Spleen (tissue), 11 donors: ENCODE measurements around the gene ATP6V1C2. TPM values are rescaled to one million over a fixed set of nuclear protein-coding genes. Genes with fewer than 3 reads are reported as not detected.
A peak's percentile ranks its signal among the peaks of the same experiment; 100 is the strongest.

Experiments used
- DNase-seq: peaks from one replicate; pipeline ENCODE4 v3.0.0-alpha.2; 2020
- H3K27ac ChIP-seq, 8 donors: fragments of 200-600 bp; sonication (generic) in 7 of 8; 1 replicate in 4 of 8; 2 replicates in 4 of 8; pipeline versions ENCODE4 v1.5.0 to v1.8.0; 2016 to 2021; ENCODE audit warnings: inconsistent platforms in 4 of 8, mild to moderate bottlenecking in 4 of 8, moderate library complexity in 1 of 8
- H3K27me3 ChIP-seq, 7 donors: fragments of 200-600 bp; sonication (generic) in 6 of 7; replicated peaks in 1 of 7; 1 replicate in 4 of 7; 2 replicates in 3 of 7; pipeline versions ENCODE4 v1.5.0 to v1.8.0; 2016 to 2021; ENCODE audit warnings: inconsistent platforms in 3 of 7, mild to moderate bottlenecking in 1 of 7
- H3K36me3 ChIP-seq, 6 donors: fragments of 200-600 bp; sonication (generic) in 5 of 6; 1 replicate in 4 of 6; 2 replicates in 2 of 6; pipeline versions ENCODE4 v1.5.0 to v1.8.0; 2016 to 2021; ENCODE audit warnings: inconsistent platforms in 2 of 6
- H3K4me1 ChIP-seq, 6 donors: fragments of 200-600 bp; sonication (generic) in 5 of 6; 1 replicate in 3 of 6; 2 replicates in 3 of 6; pipeline versions ENCODE4 v1.5.0 to v1.8.0; 2016 to 2021; ENCODE audit warnings: inconsistent platforms in 3 of 6
- H3K4me3 ChIP-seq, 8 donors: fragments of 200-600 bp; sonication (generic) in 7 of 8; 1 replicate in 4 of 8; 2 replicates in 4 of 8; pipeline versions ENCODE4 v1.5.0 to v1.8.0; 2016 to 2021; ENCODE audit warnings: inconsistent platforms in 4 of 8, mild to moderate bottlenecking in 4 of 8, moderate library complexity in 2 of 8
- H3K9me3 ChIP-seq, 8 donors: fragments of 200-600 bp; sonication (generic) in 7 of 8; 1 replicate in 4 of 8; 2 replicates in 4 of 8; pipeline versions ENCODE4 v1.5.0 to v1.8.0; 2016 to 2021; ENCODE audit warnings: inconsistent platforms in 4 of 8
- POLR2A ChIP-seq, 3 donors: fragments of 450-650 bp; IDR thresholded peaks; one replicate each; pipeline ENCODE4 v1.5.1; 2017; ENCODE audit warnings: antibody characterized with exemption in 3 of 3, mild to moderate bottlenecking in 1 of 3
- POLR2AphosphoS5 ChIP-seq, 3 donors: sonication (generic); formaldehyde crosslinking; IDR thresholded peaks; one replicate each; pipeline ENCODE4 v1.5.1; 2017; ENCODE audit warnings: antibody characterized with exemption in 3 of 3
- WGBS, 5 donors: extraction: QIAGEN DNeasy Blood & Tissue Kit in 3 of 5; methylation state at CpG; one replicate each; pipeline versions ENCODE4 v1.1.5 to v1.1.7; 2013 to 2018; 5-methylcytosine and 5-hydroxymethylcytosine counted together
- intact Hi-C: fragments of 100-400 bp; cut with DNase I; formaldehyde crosslinking; loops from one replicate; pipeline ENCODE4 v1.15.0; 2023; ENCODE audit warnings: low total_unique reads
- polyA plus RNA-seq, 3 donors: library from polyadenylated mRNA; stranded (reverse); fragments of 200-250 nt; gene quantifications; one replicate each; pipeline ENCODE4 v1.2.1, GENCODE V29; 2013
- total RNA-seq, 7 donors: library from RNA; depleted of rRNA in 3 of 7; stranded (reverse); fragments of >200 nt in 3 of 7; fragmentation: NEBNext Ultra II Directional in 4 of 7; extraction: Animal tissue kit (Norgen Biotek cat#: 25700) in 4 of 7; gene quantifications; one replicate each; pipeline versions ENCODE4 v1.1.0 to v1.2.1, GENCODE V29; 2016 to 2021
- TF ChIP-seq, protein P1 (sequence below), 11 experiments: fragments of 200-600 bp in 7 of 11; fragments of 450-650 bp in 4 of 11; sonication (generic) in 4 of 11; IDR thresholded peaks in 8 of 11; conservative IDR thresholded peaks in 3 of 11; 1 replicate in 7 of 11; 2 replicates in 4 of 11; pipeline versions ENCODE4 v1.4.0 to v1.8.0; 2016 to 2021; ENCODE audit warnings: antibody characterized with exemption in 11 of 11, inconsistent platforms in 4 of 11, mild to moderate bottlenecking in 1 of 11
- donor health status: healthy with polysubstance abuse.
- donor health status: DM: no; HTN: no; CAD: no; lungs with moderate emphysema.
- donor health status: DM: no; HTN: no; CAD: no.
- donor health status: Bipolar disorder and iron deficiency.
- donor health status: healthy.
- donor health status: DM: no; HTN: no; CAD: no.
- donor health status: DM: yes; HTN: yes; CAD: no.

ATP6V1C2 gene
- total and polyA plus RNA-seq, 10 donors = 0.23 to 9.2 (median 0.54) TPM; not detected in 3

DNA sequence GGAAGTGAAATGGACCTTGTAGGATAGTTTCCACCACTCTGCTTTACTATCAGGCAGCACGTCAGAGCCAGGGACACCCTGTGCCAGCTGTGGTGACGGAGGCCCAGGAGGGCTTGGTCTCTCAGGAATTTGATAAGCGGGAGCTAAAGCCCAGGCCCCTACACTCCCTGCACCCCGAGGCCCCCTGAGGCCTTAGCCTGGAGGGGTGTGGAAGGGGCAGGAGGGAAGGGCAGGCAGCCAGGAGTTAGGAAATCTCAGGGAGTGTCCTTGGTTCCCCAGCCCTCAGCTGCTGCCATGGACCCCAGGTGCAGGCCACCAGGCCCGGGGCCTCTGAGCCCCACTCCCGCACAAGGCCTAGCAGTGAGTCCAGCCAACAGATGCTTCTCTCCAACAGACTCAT is 53.0 kb downstream of the ATP6V1C2 start:
- intact Hi-C loops = no loop called here
- H3K27ac ChIP-seq = no peak overlapping the region
- peak; percentile 44 for DNase-seq

DNA sequence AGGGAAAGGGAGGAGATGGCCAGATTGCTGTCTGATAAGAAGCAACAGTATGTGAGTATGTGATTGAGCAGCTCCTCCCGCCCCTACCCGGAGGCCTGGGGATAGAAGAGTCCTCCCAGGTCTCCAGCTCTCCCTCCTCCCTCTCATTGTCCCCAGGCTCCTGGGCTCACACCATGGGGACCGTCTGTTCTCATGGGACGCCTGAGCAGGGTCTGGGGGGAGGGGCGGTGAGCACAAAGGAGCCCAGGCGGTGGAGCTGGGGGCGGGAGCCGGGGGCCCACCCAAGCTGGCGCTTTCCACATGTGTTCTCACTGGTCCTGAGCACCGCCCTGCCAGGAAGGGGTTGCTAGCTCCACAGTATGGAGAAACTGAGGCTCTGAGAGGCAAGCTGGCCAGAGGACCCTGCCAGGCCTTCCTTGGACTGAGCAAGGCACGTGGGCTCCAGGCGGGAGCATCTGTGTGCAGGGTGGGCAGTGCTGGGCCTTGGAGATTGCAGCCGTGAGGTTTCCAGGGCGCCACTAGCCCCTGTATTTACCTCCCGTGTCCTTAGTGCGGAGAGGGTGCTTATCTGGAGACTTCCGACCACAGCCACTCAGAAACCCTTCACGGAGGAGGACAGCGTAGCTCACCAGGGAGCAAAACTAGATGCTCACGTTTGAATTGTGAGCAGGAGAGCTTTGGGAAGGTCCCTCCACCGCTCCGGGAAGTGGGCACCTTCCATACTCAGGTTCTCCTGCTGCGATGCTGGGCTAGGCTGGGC is 53.8 kb downstream of the ATP6V1C2 start:
- WGBS, 5 donors = 71 to 85% (median 83%) methylated on average over 13 to 23 of the region's 23 CpGs
- Histone ChIP-seq H3K4me1 (peaks cover 0 to 5% (median 0%) of the 10 kb centered on the region in 6 donors), H3K27me3 (no peaks in the 10 kb centered on the region), H3K4me3 (no peak overlapping the region), H3K36me3 (peaks cover 0 to 37% (median 21%) of the 10 kb centered on the region in 6 donors), H3K27ac (no peak overlapping the region), H3K9me3 (no peaks in the 10 kb centered on the region)
- intact Hi-C loops = no loop called here
- TF ChIP-seq POLR2A (IDR thresholded peaks at IDR 0.05) = no peak
- TF ChIP-seq POLR2AphosphoS5 (IDR thresholded peaks at IDR 0.05) = no peak
- TF ChIP-seq, protein P1, sequence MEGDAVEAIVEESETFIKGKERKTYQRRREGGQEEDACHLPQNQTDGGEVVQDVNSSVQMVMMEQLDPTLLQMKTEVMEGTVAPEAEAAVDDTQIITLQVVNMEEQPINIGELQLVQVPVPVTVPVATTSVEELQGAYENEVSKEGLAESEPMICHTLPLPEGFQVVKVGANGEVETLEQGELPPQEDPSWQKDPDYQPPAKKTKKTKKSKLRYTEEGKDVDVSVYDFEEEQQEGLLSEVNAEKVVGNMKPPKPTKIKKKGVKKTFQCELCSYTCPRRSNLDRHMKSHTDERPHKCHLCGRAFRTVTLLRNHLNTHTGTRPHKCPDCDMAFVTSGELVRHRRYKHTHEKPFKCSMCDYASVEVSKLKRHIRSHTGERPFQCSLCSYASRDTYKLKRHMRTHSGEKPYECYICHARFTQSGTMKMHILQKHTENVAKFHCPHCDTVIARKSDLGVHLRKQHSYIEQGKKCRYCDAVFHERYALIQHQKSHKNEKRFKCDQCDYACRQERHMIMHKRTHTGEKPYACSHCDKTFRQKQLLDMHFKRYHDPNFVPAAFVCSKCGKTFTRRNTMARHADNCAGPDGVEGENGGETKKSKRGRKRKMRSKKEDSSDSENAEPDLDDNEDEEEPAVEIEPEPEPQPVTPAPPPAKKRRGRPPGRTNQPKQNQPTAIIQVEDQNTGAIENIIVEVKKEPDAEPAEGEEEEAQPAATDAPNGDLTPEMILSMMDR (IDR thresholded peaks at IDR 0.05 in 8 of 11, conservative IDR thresholded peaks at IDR 0.05 in 3 of 11) = no peak
- peak; percentile 58 for DNase-seq

More for the DNA sequence above, 53.0 kb downstream of the ATP6V1C2 start:
- Histone ChIP-seq H3K9me3 (no peaks in the 10 kb centered on the region), H3K4me3 (no peak overlapping the region), H3K4me1 (peaks cover 0 to 5% (median 0%) of the 10 kb centered on the region in 6 donors), H3K27me3 (no peaks in the 10 kb centered on the region), H3K36me3 (peaks cover 0 to 30% (median 15%) of the 10 kb centered on the region in 6 donors)
- 69 to 79% (median 75%) methylated on average over 6 of the region's 6 CpGs for WGBS, 5 donors
- TF ChIP-seq POLR2A (IDR thresholded peaks at IDR 0.05) (no peak), POLR2AphosphoS5 (IDR thresholded peaks at IDR 0.05) (no peak)
- TF ChIP-seq, protein P1 (IDR thresholded peaks at IDR 0.05 in 8 of 11, conservative IDR thresholded peaks at IDR 0.05 in 3 of 11) = no peak

DNA sequence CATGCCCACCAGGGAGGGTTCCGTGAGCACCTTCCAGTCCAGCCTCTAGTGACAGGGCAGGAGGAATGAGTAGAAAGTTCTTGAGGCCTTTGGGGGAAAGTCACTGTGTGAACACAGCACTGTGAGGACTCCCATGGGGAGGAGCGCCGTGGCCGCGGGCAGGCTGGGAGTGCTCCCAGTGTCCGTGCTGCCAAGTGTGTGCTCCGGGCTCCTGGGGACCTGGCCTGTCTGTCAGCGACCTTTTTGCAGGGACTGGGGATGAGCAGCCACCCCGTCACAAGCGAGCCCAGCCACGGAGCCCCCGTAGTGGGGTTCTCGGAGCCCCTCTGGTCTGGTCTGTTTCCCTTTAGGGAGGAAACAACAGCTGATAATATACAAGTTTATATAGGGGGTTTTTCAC is 54.4 kb downstream of the ATP6V1C2 start:
- WGBS, 5 donors = 90 to 98% (median 95%) methylated on average over 6 to 13 of the region's 13 CpGs
- no peak overlapping the region for H3K4me3 ChIP-seq
- no peak overlapping the region for H3K27ac ChIP-seq
- H3K4me1 ChIP-seq = peaks cover 0 to 5% (median 0%) of the 10 kb centered on the region in 6 donors
- H3K9me3 ChIP-seq = no peaks in the 10 kb centered on the region
- no peak for TF ChIP-seq POLR2A (IDR thresholded peaks at IDR 0.05)
- TF ChIP-seq, protein P1 (IDR thresholded peaks at IDR 0.05 in 8 of 11, conservative IDR thresholded peaks at IDR 0.05 in 3 of 11) = no peak
- TF ChIP-seq POLR2AphosphoS5 (IDR thresholded peaks at IDR 0.05) = no peak
- no peaks in the 10 kb centered on the region for H3K27me3 ChIP-seq
- H3K36me3 ChIP-seq = peaks cover 0 to 44% (median 28%) of the 10 kb centered on the region in 6 donors
- DNase-seq = peak; percentile 64
- intact Hi-C loops = no loop called here

DNA sequence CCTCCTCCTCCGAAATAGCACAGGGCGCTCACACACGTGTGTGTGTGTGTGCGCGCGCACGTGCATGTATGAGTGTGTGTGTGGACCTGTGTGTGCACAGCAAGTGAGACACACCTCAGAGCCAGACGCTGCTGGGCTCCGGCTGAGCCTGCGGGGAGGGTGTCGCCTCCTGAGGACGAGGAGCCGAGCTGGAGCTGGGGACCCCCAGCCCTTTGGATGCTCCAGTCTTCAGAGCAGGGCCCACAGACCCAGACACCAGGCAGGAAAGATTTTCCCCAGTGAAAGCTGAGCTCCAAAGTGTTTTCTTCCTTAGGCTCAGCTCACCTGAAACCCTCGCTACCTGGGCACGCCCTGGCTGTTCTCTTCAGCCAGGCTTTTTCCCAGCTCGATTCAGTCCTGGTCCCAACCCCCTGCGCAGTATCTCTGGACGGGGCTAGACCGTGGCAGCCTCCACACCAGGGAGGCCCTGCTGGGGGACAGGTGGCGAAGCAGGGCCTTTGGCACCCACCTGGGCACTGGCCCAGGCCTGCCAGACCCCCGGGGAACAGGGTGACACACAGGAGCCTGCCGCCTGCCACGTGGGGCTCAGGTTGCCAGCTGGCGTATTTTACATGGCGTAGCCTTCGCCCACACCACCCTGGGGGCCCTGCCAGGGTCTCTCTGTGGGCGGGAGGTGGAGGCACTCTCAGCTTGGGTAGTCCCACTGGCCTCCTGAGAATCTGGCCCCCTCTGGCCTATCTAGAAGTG is 55.0 kb downstream of the ATP6V1C2 start:
- peak; percentile 62 for DNase-seq
- intact Hi-C loops = no loop called here
- Histone ChIP-seq H3K27me3 (no peaks in the 10 kb centered on the region), H3K36me3 (peaks cover 0 to 49% (median 33%) of the 10 kb centered on the region in 6 donors), H3K9me3 (no peaks in the 10 kb centered on the region), H3K4me1 (peaks cover 0 to 5% (median 0%) of the 10 kb centered on the region in 6 donors), H3K4me3 (no peak overlapping the region), H3K27ac (no peak overlapping the region)
- TF ChIP-seq POLR2A (IDR thresholded peaks at IDR 0.05) (no peak), POLR2AphosphoS5 (IDR thresholded peaks at IDR 0.05) (no peak)
- TF ChIP-seq, protein P1 (IDR thresholded peaks at IDR 0.05 in 8 of 11, conservative IDR thresholded peaks at IDR 0.05 in 3 of 11) = no peak
- 89 to 96% (median 91%) methylated on average over 16 to 27 of the region's 27 CpGs for WGBS, 5 donors
